Renal cortical epithelial cell (primary cell): ENCODE measurements around the gene EMID1. TPM values are rescaled to one million over a fixed set of nuclear protein-coding genes. Genes with fewer than 3 reads are reported as not detected.

Experiments
- DNase-seq: peaks from one replicate; pipeline ENCODE4 v3.0.0-alpha.2; 2011; ENCODE audit warnings: low read depth
- total RNA-seq: library from RNA; depleted of rRNA; stranded (reverse); fragments of >200 nt; gene quantifications from 2 replicates; pipeline ENCODE4 v1.2.3, GENCODE V29; 2014

The EMID1 gene
- total RNA-seq, 1 donor from 2014 or later = 0.35 TPM

- no peak for DNase-seq
Measured at GRCh38 chr22:29195118-29195963, 10.4 kb upstream of the EMID1 start.

GRCh38 chr22:29195964-29196666 is 9.6 kb upstream of the EMID1 start:
- DNase-seq = no peak

DNA sequence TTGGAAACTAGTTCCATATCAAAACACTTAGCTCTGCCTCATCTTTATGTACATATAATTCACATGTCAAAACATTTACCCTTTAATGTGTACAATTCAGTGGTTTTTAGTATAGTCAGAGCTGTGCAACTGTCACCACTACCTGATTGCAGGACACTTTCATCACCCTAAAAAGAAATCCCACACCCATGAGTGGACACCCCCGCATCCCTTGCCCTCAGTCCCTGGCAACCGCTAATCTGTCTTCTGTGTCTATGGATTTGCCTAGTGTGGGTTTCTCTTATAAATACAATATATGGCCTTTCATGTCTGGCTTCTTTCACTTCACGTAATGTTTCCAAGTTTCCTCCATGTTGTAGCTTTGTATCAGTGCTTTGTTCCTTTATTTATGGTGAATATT is 8.6 kb upstream of the EMID1 start:
- no peak for DNase-seq

DNA sequence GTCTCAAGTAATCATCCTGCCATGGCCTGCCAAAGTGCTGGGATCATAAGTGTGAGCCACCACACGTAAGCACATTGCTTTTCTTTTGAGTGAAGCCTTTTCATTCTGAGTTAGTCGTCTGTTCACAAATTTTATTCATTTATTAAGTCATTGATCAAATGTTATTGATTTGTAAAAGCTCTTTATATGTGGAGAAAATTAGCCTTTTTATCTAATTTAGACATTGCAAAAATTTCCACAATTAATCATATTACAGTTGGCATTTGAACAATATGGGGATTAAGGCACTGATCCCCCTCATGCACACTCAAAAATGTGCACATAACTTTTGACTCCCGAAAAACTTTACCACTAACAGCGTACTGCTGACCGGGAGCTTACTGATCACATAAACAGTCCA is 7.5 kb upstream of the EMID1 start:
- no peak for DNase-seq

- no peak for DNase-seq
Measured at GRCh38 chr22:29199702-29200400, 5.8 kb upstream of the EMID1 start.

GRCh38 chr22:29200901-29201300 is 4.8 kb upstream of the EMID1 start:
- no peak for DNase-seq

GRCh38 chr22:29201782-29202181 is 3.9 kb upstream of the EMID1 start:
- no peak for DNase-seq

- DNase-seq = peak; percentile 4
Measured at GRCh38 chr22:29202212-29203192, 3.2 kb upstream of the EMID1 start.

GRCh38 chr22:29203488-29204454 is 1.9 kb upstream of the EMID1 start:
- DNase-seq = no peak

DNA sequence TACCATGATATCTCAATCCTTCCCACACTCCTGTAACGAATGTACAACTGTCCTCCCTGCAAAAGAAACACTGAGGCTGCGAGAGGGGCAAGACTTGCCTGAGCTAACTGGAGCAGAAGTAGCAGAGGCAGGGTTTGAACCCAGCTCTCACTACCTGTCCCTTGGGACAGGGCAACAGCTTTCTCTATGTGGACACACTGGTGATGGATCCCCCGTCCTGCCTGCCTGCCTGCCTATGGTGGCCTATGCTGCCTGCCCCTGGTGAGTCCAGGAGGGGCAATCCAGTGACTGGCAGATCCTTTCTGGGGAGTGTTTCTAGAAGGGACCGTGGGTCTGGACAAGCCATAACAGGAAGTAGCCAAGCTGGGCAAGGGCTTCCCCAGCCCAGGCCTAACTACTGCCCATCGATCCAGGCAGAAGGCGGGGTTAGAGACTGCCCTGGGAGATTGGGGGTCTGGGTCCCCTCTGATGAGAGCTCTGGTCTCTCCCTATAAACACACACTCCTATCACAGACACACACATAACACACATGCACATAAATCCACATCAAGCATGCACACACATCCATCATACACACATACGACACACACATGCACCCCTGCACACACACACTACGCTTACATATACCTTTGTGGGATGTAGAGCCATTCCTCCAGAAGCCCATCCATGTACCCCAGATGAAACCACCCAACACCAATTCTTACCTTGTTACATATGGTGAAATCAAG is 1.1 kb upstream of the EMID1 start:
- no peak for DNase-seq

DNA sequence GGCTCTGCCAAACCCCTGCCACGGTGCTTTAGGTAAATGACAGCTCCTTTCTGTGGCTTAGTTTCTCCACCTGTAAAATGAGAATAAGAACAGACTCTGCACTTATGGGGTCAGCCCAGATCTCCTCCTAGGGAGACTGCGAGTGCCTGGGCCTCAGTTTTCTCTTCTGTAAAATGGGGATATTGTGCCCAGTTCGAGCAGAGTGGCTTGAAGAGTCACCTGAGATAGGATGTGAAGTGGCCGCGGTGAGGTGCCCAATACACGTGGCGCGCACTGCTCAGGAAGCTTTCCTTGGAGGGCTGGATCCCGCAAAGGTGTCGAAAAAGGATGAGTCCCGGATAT is 473 bp upstream of the EMID1 start:
- DNase-seq = no peak

- DNase-seq = no peak
Measured at GRCh38 chr22:29206372-29207242, 911 bp downstream of the EMID1 start.

DNA sequence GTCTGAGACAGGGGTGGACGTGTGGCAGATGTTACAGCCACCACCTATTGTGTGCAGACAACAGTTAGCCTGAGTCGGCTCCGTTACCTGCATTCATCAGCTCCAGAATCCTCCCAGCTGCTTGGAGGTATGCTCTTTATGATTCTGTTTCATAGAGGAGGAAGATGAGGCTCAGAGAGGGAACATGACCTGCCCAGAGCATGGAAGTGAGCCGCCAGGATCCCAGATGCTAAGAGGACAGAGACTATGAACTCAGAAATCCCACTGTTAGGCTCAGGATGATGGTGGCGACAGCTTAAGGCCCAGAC is 1.5 kb downstream of the EMID1 start:
- DNase-seq = no peak

DNA sequence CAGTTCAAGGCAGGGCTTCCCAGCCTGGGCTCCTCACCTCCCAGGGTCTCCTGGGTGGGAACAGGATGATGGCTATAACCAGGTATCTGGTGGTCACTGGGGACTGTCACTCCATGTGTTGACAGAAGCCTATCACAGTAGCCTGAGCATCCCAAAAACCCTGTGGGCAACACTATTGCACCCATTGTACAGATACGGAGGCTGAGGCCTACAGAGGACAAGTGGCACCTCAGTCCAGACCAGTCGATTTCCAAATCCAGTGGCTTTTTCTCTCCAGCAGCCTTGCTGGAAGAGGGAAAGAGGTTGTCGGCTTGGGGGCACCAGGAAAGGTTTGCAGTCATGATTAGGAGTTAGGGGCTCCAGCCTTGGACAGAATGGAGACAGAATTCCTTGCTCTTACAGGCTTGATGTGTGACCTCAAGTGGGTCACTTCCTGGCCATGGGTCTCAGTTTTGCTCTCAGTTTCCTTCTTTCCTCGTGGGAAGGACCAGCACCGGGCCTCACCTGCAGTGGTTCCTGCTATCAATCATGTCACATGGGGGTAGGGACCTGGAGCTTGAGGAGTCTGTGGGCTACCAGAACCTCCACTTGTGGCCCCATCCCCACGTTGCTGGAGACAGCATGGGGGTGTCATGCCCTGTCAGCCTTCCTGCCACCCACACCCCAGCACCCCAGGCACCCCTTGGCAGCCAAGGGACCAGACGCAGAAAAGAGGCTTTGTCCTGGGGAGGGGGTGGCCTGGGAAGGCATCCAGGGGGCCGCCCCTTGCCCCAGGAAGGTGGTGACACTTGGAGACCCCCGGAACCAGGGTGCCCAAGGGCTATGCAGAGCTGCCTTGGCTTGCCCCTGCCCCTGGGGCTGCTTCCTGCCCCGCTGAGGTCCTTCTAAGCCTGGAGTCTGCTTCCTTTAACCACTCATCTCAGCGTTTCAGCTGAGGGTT is 2.1 kb downstream of the EMID1 start:
- DNase-seq = no peak

DNA sequence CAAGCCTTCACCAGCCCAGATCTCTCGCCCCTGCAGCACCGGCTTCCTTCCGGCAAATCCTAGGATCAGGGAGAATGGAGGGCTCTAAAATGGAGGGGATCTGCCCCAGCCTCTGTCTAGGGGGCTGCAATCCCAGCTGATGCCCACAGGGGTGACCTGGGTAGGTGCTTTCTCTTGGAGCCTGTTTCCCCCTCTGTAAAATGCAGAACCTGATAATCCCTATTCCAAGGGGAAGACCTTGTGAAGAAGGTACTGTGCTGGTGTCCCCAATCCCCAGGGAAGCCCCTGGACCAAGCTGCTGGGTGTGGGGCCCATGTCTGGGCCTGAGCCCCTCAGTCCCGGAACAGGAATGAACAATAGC is 2.8 kb downstream of the EMID1 start:
- no peak for DNase-seq

- no peak for DNase-seq
Measured at GRCh38 chr22:29208879-29209623, 3.4 kb downstream of the EMID1 start.

GRCh38 chr22:29209624-29209929 is 3.9 kb downstream of the EMID1 start:
- DNase-seq = no peak
